ENCODE data around the gene PPP4R3C.
"Not testable (repeated sequence)": the region's sequence is repeated elsewhere in the genome, so short reads cannot be mapped to it uniquely, and the experiment has no call there.

PPP4R3C gene

DNA sequence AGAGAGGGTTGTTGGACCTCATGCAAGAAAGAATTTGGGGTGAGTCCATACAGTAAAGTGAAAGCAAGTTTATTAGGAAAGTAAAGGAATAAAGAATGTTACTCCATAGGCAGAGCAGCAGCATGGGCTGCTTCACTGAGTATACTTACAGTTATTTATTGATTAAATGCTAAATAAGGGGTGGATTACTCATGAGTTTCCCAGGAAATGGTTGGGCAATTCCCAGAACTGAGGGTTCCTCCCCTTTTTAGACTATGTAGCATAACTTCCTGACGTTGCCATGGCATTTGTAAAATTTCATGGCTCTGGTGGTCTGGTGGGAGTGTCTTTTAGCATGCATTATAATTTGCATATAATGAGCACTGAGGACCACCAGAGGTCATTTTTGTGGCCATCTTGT, 16.7 kb downstream of the PPP4R3C start:
- Mint-ChIP-seq H3K36me3 (ENCODE audit: low read depth) (no peaks in the 10 kb centered on the region), H3K4me3 (no peak overlapping the region), H3K4me1 (no peaks in the 10 kb centered on the region), H3K27me3 (ENCODE audit: low read depth) (peaks cover 3% of the 10 kb centered on the region), H3K27ac (no peak overlapping the region), H3K9me3 (peaks cover 20% of the 10 kb centered on the region)
- TF ChIP-seq, protein P1, sequence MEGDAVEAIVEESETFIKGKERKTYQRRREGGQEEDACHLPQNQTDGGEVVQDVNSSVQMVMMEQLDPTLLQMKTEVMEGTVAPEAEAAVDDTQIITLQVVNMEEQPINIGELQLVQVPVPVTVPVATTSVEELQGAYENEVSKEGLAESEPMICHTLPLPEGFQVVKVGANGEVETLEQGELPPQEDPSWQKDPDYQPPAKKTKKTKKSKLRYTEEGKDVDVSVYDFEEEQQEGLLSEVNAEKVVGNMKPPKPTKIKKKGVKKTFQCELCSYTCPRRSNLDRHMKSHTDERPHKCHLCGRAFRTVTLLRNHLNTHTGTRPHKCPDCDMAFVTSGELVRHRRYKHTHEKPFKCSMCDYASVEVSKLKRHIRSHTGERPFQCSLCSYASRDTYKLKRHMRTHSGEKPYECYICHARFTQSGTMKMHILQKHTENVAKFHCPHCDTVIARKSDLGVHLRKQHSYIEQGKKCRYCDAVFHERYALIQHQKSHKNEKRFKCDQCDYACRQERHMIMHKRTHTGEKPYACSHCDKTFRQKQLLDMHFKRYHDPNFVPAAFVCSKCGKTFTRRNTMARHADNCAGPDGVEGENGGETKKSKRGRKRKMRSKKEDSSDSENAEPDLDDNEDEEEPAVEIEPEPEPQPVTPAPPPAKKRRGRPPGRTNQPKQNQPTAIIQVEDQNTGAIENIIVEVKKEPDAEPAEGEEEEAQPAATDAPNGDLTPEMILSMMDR (IDR thresholded peaks at IDR 0.05; ENCODE audit: unreplicated experiment in 3 of 3), result no peak

DNA sequence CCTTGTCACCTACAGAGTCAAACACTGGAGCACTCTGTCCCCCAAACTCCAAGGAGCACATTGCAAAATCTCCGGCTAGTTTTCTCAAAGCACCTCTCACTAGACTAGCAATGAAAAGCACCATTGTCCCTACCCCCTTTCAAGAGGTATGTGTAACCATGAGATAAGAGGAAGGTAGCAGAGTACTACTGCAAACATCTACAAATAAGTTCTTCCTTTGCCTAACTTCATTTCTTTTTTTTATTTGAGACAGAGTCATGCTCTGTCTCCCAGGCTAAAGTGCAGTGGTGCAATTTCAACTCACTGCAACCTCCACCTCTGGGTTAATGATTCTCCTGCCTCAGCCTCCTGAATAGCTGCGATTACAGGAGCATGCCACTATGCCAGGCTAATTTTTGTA, 17.7 kb downstream of the PPP4R3C start:
- TF ChIP-seq, protein P1 (IDR thresholded peaks at IDR 0.05; ENCODE audit: unreplicated experiment in 3 of 3), result no peak
- Mint-ChIP-seq H3K4me3 (no peak overlapping the region), H3K27ac (peak overlapping the region in 1 of 3 experiments; percentile 39), H3K9me3 (peaks cover 20% of the 10 kb centered on the region), H3K36me3 (ENCODE audit: low read depth) (no peaks in the 10 kb centered on the region), H3K27me3 (ENCODE audit: low read depth) (peaks cover 3% of the 10 kb centered on the region), H3K4me1 (no peaks in the 10 kb centered on the region)

DNA sequence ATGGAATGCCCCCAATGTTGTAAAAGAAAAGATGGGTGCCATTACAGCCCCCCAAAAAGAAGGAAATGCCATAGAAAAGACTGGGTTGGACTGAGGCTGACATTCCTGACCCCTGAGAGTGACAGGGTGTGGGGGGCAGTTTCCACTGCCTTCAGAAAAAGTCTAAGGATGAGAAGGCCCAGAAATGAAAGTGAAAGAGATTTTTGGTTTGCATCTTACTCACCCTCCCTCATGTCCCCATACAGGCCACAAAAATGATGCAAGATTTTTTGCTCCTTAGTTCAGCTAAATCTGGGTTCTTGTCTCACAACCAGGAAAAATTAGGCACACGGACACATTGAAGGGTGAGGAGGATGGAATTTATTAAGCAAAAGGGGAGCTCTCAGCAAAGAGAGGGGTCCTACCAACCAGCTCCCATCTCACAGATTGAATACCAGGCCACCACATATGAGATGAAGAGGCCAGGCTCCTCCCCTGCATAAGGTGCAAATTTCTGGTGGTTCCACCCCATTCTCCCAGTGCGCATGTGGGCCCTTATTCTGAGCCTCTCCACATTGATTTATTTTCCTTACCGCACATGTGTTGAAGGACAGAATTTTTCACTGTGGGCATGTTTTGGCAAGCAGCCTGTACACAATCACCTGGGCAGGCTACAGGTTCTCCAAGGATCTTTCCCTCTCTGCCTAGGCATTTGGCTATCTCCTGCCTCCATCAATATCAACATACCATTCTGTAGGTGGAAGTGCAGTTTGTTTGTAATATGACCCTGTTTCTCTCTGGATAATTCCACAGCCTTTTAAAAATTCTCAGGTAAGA, 18.8 kb downstream of the PPP4R3C start:
- no peak overlapping the region for H3K27ac Mint-ChIP-seq
- no peaks in the 10 kb centered on the region for H3K4me1 Mint-ChIP-seq
- H3K4me3 Mint-ChIP-seq, result no peak overlapping the region
- no peaks in the 10 kb centered on the region for H3K36me3 Mint-ChIP-seq (ENCODE audit: low read depth)
- peaks cover 3% of the 10 kb centered on the region for H3K27me3 Mint-ChIP-seq (ENCODE audit: low read depth)
- peaks cover 20% of the 10 kb centered on the region for H3K9me3 Mint-ChIP-seq
- TF ChIP-seq, protein P1 (IDR thresholded peaks at IDR 0.05; ENCODE audit: unreplicated experiment in 3 of 3), result no peak

DNA sequence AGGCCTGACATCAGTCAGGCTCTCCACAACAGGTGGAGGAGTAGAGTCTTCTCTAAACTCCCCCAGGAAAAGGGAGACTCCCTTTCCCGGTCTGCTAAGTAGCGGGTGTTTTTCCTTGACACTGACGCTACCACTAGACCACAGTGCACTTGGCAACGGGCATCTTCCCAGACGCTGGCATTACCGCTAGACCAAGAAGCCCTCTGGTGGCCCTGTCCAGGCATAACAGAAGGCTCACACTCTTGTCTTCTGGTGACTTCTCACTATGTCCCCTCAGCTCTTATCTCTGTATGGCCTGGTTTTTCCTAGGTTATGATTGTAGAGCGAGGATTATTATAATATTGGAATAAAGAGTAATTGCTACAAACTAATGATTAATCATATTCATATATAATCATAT, 20.7 kb downstream of the PPP4R3C start:
- not testable (repeated sequence) for H3K27me3 Mint-ChIP-seq (ENCODE audit: low read depth); H3K4me3 Mint-ChIP-seq; H3K36me3 Mint-ChIP-seq (ENCODE audit: low read depth); H3K4me1 Mint-ChIP-seq; H3K27ac Mint-ChIP-seq
- H3K9me3 Mint-ChIP-seq, result peaks cover 20% of the 10 kb centered on the region

DNA sequence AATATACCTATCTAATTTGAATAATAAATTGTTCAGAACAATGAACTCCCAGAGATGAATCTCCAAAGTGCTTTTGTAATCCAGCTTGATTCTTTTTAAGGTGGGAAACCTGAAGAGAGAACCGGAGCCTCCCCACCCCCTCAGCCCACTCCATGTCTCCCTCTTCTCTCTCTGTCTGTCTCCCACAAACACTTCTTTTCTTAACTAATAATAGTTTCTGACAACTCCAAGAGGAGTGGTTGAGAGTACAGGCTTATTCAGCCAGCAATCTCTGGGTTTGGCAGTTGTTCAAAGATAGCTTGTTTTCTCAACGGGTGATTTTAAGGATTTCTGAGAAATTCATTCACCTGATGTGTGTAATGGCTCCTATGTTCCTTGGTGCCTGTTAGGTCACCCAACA, 23.4 kb downstream of the PPP4R3C start:
- H3K36me3 Mint-ChIP-seq (ENCODE audit: low read depth), result no peaks in the 10 kb centered on the region
- H3K9me3 Mint-ChIP-seq, result peaks cover 6% of the 10 kb centered on the region
- no peaks in the 10 kb centered on the region for H3K27me3 Mint-ChIP-seq (ENCODE audit: low read depth)
- H3K27ac Mint-ChIP-seq, result no peak overlapping the region
- H3K4me3 Mint-ChIP-seq, result no peak overlapping the region
- H3K4me1 Mint-ChIP-seq, result no peaks in the 10 kb centered on the region
- TF ChIP-seq, protein P1 (IDR thresholded peaks at IDR 0.05; ENCODE audit: unreplicated experiment in 3 of 3), result no peak

DNA sequence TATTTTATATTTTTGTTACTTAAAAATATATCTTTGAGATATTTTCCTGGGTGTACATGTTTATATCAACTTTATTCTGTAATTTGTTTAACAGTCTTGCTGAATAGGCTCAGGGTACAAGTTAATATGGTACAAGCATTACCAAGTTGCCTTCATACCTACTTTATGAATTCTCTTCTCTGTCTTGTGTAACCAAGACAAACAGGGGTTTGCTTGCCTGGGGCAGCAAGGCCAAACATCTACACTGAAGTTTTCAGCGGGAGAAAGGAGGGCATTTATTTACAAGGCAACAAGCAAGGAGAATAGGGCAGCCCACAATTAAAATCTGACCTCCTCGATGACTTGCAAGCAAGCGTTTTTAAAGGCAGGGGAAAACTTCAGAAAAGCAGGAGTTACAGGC, 24.2 kb downstream of the PPP4R3C start:
- H3K9me3 Mint-ChIP-seq, result peaks cover 4% of the 10 kb centered on the region
- TF ChIP-seq, protein P1 (IDR thresholded peaks at IDR 0.05; ENCODE audit: unreplicated experiment in 3 of 3), result no peak
- H3K36me3 Mint-ChIP-seq (ENCODE audit: low read depth), result no peaks in the 10 kb centered on the region

More for the DNA sequence above, 24.2 kb downstream of the PPP4R3C start:
- no peaks in the 10 kb centered on the region for H3K4me1 Mint-ChIP-seq
- H3K27me3 Mint-ChIP-seq (ENCODE audit: low read depth), result no peaks in the 10 kb centered on the region
- no peak overlapping the region for H3K4me3 Mint-ChIP-seq
- H3K27ac Mint-ChIP-seq, result no peak overlapping the region

All from nephron (organoid).